NOMO-1 (cell line): Measurements from ENCODE around the gene USP10.
A peak's percentile ranks its signal among the peaks of the same experiment; 100 is the strongest.

Source experiments
- DNase-seq, 2 experiments: peaks; one replicate each; lab custom pipeline; 2025; ENCODE audit not compliant: unreplicated experiment in 2 of 2; lab: John Stamatoyannopoulos, UW

USP10 gene

GRCh38 chr16:84749072-84749471 lies 49.3 kb downstream of the USP10 start:
- no peak for DNase-seq

- DNase-seq = no peak
These were observed 50.0 kb downstream of the USP10 start for GRCh38 chr16:84749815-84750214.

GRCh38 chr16:84750575-84750974 lies 50.8 kb downstream of the USP10 start:
- DNase-seq = no peak

- DNase-seq = peak; percentile 34 to 68
These were observed 51.4 kb downstream of the USP10 start for GRCh38 chr16:84751241-84751640.

GRCh38 chr16:84751947-84752346 lies 52.1 kb downstream of the USP10 start:
- DNase-seq = peak; percentile 70 to 89

- no peak for DNase-seq
These were observed 52.8 kb downstream of the USP10 start for GRCh38 chr16:84752600-84752999.

GRCh38 chr16:84753412-84754326 lies 53.9 kb downstream of the USP10 start:
- no peak for DNase-seq

- DNase-seq = peak; percentile 83 to 84
These were observed 54.6 kb downstream of the USP10 start for GRCh38 chr16:84754353-84754856.

- peak; percentile 22 to 38 for DNase-seq
These were observed 55.3 kb downstream of the USP10 start for GRCh38 chr16:84754956-84755672.

- no peak for DNase-seq
These were observed 57.0 kb downstream of the USP10 start for GRCh38 chr16:84756830-84757229.

GRCh38 chr16:84758627-84759026 lies 58.8 kb downstream of the USP10 start:
- DNase-seq = no peak

GRCh38 chr16:84759061-84759460 lies 59.3 kb downstream of the USP10 start:
- DNase-seq = no peak

GRCh38 chr16:84759906-84760305 lies 60.1 kb downstream of the USP10 start:
- DNase-seq = no peak

- DNase-seq = no peak
These were observed 61.9 kb downstream of the USP10 start for GRCh38 chr16:84761448-84762368.

GRCh38 chr16:84763164-84763563 lies 63.4 kb downstream of the USP10 start:
- no peak for DNase-seq

GRCh38 chr16:84763629-84764028 lies 63.8 kb downstream of the USP10 start:
- DNase-seq = no peak

GRCh38 chr16:84764970-84765369 lies 65.2 kb downstream of the USP10 start:
- DNase-seq = no peak

- DNase-seq = no peak
These were observed 66.1 kb downstream of the USP10 start for GRCh38 chr16:84765616-84766580.

- no peak for DNase-seq
These were observed 67.4 kb downstream of the USP10 start for GRCh38 chr16:84766978-84767773.
